ENCODE data around the gene CPNE9. TPM values are rescaled to one million over a fixed set of nuclear protein-coding genes. Genes with fewer than 3 reads are reported as not detected.
A peak's percentile ranks its signal among the peaks of the same experiment; 100 is the strongest.
"Not testable (repeated sequence)": the region's sequence is repeated elsewhere in the genome, so short reads cannot be mapped to it uniquely, and the experiment has no call there.

The CPNE9 gene
- total RNA-seq, 1 experiment from 2014 or later = 3.5 TPM

GRCh38 chr3:9770276-9770812 is 66.7 kb downstream of the CPNE9 start:
- no peak overlapping the region for H2AFZ ChIP-seq (ENCODE audit: low read length)

DNA sequence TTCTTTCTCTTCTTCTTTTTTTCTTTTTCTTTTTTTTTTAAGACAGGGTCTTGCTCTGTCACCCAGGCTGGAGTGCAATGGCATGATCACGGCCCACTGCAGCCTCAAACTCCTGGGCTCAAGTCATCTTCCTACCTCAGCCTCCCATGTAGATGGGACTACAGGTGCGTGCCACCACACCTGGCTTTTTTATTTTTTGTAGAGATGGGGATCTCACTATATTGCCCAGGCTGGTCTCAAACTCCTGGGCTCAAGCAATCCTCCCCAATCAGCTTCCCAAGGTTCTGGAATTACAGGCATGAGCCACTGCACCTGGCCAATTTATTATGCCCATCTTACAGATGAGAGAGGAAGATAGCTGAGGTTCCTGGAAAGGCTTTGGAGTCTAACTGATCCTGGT is 67.4 kb downstream of the CPNE9 start:
- H3K27ac ChIP-seq (ENCODE audit: insufficient read length, low read depth, low read length); H3K79me1 ChIP-seq (ENCODE audit: insufficient read depth, low read depth, low read length, poor library complexity, severe bottlenecking); H3K23ac ChIP-seq (ENCODE audit: insufficient read length, low read depth, low read length); DNase-seq; H2BK12ac ChIP-seq (ENCODE audit: insufficient read length, low read depth, low read length); H4K8ac ChIP-seq (replicated peaks; ENCODE audit: insufficient read length, low read depth, low read length); H3K14ac ChIP-seq (ENCODE audit: insufficient read depth, low read length); H3K4me1 ChIP-seq (ENCODE audit: insufficient read depth, low read length); H3K27me3 ChIP-seq (ENCODE audit: insufficient read depth, low read length); H3K27ac Mint-ChIP-seq; H3K9ac ChIP-seq (ENCODE audit: extremely low read depth, insufficient read length, low read length); H4K20me1 ChIP-seq (ENCODE audit: control insufficient read depth, insufficient read depth, insufficient read length); H3K9me3 Mint-ChIP-seq; H2BK15ac ChIP-seq (ENCODE audit: low read depth, low read length); H3T11ph ChIP-seq (ENCODE audit: low read length); H3K9me3 ChIP-seq (ENCODE audit: control insufficient read depth, low read depth, low read length); H2AK5ac ChIP-seq (ENCODE audit: insufficient read length, low read length); H4K91ac ChIP-seq (ENCODE audit: insufficient read length, low read depth, low read length); H3K23me2 ChIP-seq (ENCODE audit: insufficient read length, low read depth, low read length, poor library complexity, severe bottlenecking); H3K18ac ChIP-seq (ENCODE audit: insufficient read length, low read depth, low read length); H3K4ac ChIP-seq (ENCODE audit: low read depth, low read length); H2AFZ ChIP-seq (ENCODE audit: low read length); H2BK20ac ChIP-seq (ENCODE audit: low read depth, low read length, poor library complexity, severe bottlenecking); H3K79me2 ChIP-seq (ENCODE audit: insufficient read depth, low read length); H4K5ac ChIP-seq (ENCODE audit: insufficient read length, low read depth, low read length); H3K4me2 ChIP-seq (ENCODE audit: insufficient read depth, insufficient read length, low read length); H2BK120ac ChIP-seq (ENCODE audit: low read depth, low read length, poor library complexity, severe bottlenecking); H2BK5ac ChIP-seq (ENCODE audit: insufficient read length, low read length); H3K56ac ChIP-seq (ENCODE audit: insufficient read length, low read depth, low read length): not testable (repeated sequence)
- H3K36me3 Mint-ChIP-seq (ENCODE audit: insufficient read depth in 1 of 3, low read depth in 3 of 3) = peaks cover 0 to 10% (median 0%) of the 10 kb centered on the region in 3 experiments; a peak in 2 of 7 replicates
- H3K27me3 Mint-ChIP-seq (ENCODE audit: low read depth) = peaks cover 67% of the 10 kb centered on the region
- WGBS (ENCODE audit: extremely low coverage, insufficient read length, low lambda C conversion rate) = no CpG with 5 or more reads among the region's 2 CpGs
- H3K4me1 Mint-ChIP-seq = peaks cover 18 to 28% of the 10 kb centered on the region in 2 experiments
- H3K4me3 Mint-ChIP-seq = peak overlapping the region in 1 of 2 experiments; percentile 44; a peak in 2 of 5 replicates

More at GRCh38 chr3:9770276-9770812, 66.7 kb downstream of the CPNE9 start:
- Histone ChIP-seq H3K79me2 (ENCODE audit: insufficient read depth, low read length) (no peaks in the 10 kb centered on the region), H3K4me2 (ENCODE audit: insufficient read depth, insufficient read length, low read length) (peak overlapping the region; percentile 31), H3K9me3 (ENCODE audit: control insufficient read depth, low read depth, low read length) (no peaks in the 10 kb centered on the region), H2BK12ac (ENCODE audit: insufficient read length, low read depth, low read length) (no peak overlapping the region), H2BK20ac (ENCODE audit: low read depth, low read length, poor library complexity, severe bottlenecking) (no peak overlapping the region), H4K20me1 (ENCODE audit: control insufficient read depth, insufficient read depth, insufficient read length) (no peaks in the 10 kb centered on the region), H2BK5ac (ENCODE audit: insufficient read length, low read length) (no peak overlapping the region), H4K91ac (ENCODE audit: insufficient read length, low read depth, low read length) (no peak overlapping the region), H3K14ac (ENCODE audit: insufficient read depth, low read length) (no peak overlapping the region), H3K56ac (ENCODE audit: insufficient read length, low read depth, low read length) (no peak overlapping the region), H4K5ac (ENCODE audit: insufficient read length, low read depth, low read length) (no peak overlapping the region), H3K4me1 (ENCODE audit: insufficient read depth, low read length) (no peaks in the 10 kb centered on the region), H3K79me1 (ENCODE audit: insufficient read depth, low read depth, low read length, poor library complexity, severe bottlenecking) (no peaks in the 10 kb centered on the region), H3K9ac (ENCODE audit: extremely low read depth, insufficient read length, low read length) (no peak overlapping the region), H3K18ac (ENCODE audit: insufficient read length, low read depth, low read length) (no peak overlapping the region), H3T11ph (ENCODE audit: low read length) (no peak overlapping the region), H3K27me3 (ENCODE audit: insufficient read depth, low read length) (no peaks in the 10 kb centered on the region; the same call in 1 of the 2 replicates), H2BK15ac (ENCODE audit: low read depth, low read length) (no peak overlapping the region), H3K27ac (ENCODE audit: insufficient read length, low read depth, low read length) (no peak overlapping the region), H2BK120ac (ENCODE audit: low read depth, low read length, poor library complexity, severe bottlenecking) (no peak overlapping the region), H4K8ac (replicated peaks; ENCODE audit: insufficient read length, low read depth, low read length) (no peak overlapping the region), H3K4ac (ENCODE audit: low read depth, low read length) (no peak overlapping the region), H2AK5ac (ENCODE audit: insufficient read length, low read length) (no peak overlapping the region), H3K23ac (ENCODE audit: insufficient read length, low read depth, low read length) (no peak overlapping the region), H3K23me2 (ENCODE audit: insufficient read length, low read depth, low read length, poor library complexity, severe bottlenecking) (no peaks in the 10 kb centered on the region)
- Mint-ChIP-seq H3K4me1 (peaks cover 21 to 32% of the 10 kb centered on the region in 2 experiments), H3K27ac (no peak overlapping the region), H3K36me3 (ENCODE audit: insufficient read depth in 1 of 3, low read depth in 3 of 3) (peaks cover 0 to 14% (median 0%) of the 10 kb centered on the region in 3 experiments; a peak in 2 of 7 replicates), H3K9me3 (no peaks in the 10 kb centered on the region), H3K27me3 (ENCODE audit: low read depth) (peaks cover 61% of the 10 kb centered on the region), H3K4me3 (peak overlapping the region; percentile 56 to 77)
- TF ChIP-seq, protein P1, sequence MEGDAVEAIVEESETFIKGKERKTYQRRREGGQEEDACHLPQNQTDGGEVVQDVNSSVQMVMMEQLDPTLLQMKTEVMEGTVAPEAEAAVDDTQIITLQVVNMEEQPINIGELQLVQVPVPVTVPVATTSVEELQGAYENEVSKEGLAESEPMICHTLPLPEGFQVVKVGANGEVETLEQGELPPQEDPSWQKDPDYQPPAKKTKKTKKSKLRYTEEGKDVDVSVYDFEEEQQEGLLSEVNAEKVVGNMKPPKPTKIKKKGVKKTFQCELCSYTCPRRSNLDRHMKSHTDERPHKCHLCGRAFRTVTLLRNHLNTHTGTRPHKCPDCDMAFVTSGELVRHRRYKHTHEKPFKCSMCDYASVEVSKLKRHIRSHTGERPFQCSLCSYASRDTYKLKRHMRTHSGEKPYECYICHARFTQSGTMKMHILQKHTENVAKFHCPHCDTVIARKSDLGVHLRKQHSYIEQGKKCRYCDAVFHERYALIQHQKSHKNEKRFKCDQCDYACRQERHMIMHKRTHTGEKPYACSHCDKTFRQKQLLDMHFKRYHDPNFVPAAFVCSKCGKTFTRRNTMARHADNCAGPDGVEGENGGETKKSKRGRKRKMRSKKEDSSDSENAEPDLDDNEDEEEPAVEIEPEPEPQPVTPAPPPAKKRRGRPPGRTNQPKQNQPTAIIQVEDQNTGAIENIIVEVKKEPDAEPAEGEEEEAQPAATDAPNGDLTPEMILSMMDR (conservative IDR thresholded peaks at IDR 0.05) = no peak
- no peak for DNase-seq
- no CpG with 5 or more reads among the region's 15 CpGs for WGBS (ENCODE audit: extremely low coverage, insufficient read length, low lambda C conversion rate)

Data from H9 (cell line).